NT2/D1 (cell line): Measurements from ENCODE around the gene KRT6A.

Source experiments
- YY1 ChIP-seq: IDR thresholded peaks from 2 replicates; pipeline ENCODE4 v1.6.1; 2011; ENCODE audit not compliant: insufficient read length, insufficient read depth
- ZNF274 ChIP-seq: IDR thresholded peaks from 2 replicates; pipeline ENCODE4 v1.6.1; 2011; ENCODE audit warnings: mild to moderate bottlenecking, low read depth, low read length

DNA sequence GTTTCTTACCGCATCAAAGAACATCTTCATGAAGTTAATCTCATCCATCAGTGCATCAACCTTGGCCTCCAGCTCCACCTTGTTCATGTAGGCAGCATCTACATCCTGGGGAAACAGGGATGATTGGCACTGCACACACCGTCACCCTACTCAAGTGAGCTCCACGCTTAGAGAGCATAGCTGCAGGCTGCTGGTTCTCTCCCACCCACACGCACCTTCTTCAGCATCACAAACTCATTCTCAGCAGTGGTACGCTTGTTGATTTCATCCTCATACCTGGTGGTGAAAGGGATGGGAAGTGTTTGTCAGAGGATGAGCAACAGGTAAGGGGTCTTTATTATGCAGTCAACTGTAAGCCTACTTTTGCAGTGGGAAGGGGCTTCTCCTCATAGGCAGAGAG is 24.8 kb upstream of the KRT6A start:
- TF ChIP-seq YY1 (no peak), ZNF274 (no peak)
